Liver (tissue), 9 donors: ENCODE data around the gene JAM3. TPM values are rescaled to one million over a fixed set of nuclear protein-coding genes. Genes with fewer than 3 reads are reported as not detected.

Experiments used
- DNase-seq: peaks from one replicate; pipeline ENCODE4 v3.0.0-alpha.2; 2017; ENCODE audit warnings: low spot score
- H3K27ac ChIP-seq, 2 donors: one replicate each; pipeline ENCODE4 v1.7.0; 2013; ENCODE audit warnings: inconsistent platforms in 2 of 2, low read length in 2 of 2, control low read depth in 1 of 2, low read depth in 1 of 2, mild to moderate bottlenecking in 1 of 2
- H3K27me3 ChIP-seq, 4 donors: one replicate each; pipeline versions ENCODE4 v1.6.1 to v1.7.0; 2013; ENCODE audit warnings: low read length in 3 of 4, inconsistent platforms in 1 of 4, mild to moderate bottlenecking in 1 of 4, moderate library complexity in 1 of 4; ENCODE audit not compliant: control insufficient read depth in 4 of 4, insufficient read depth in 4 of 4
- H3K36me3 ChIP-seq, 4 donors: one replicate each; pipeline versions ENCODE4 v1.6.1 to v1.7.0; 2013; ENCODE audit warnings: low read length in 3 of 4, mild to moderate bottlenecking in 3 of 4, low read depth in 1 of 4, moderate library complexity in 1 of 4; ENCODE audit not compliant: control insufficient read depth in 4 of 4, insufficient read depth in 3 of 4
- H3K4me1 ChIP-seq, 4 donors: one replicate each; pipeline versions ENCODE4 v1.6.1 to v1.7.0; 2013; ENCODE audit warnings: low read length in 3 of 4, mild to moderate bottlenecking in 3 of 4, moderate library complexity in 1 of 4; ENCODE audit not compliant: control insufficient read depth in 4 of 4, insufficient read depth in 4 of 4
- H3K4me3 ChIP-seq, 3 donors: one replicate each; pipeline versions ENCODE4 v1.6.1 to v1.7.0; 2013; ENCODE audit warnings: low read length in 3 of 3, control low read depth in 1 of 3, low read depth in 1 of 3, mild to moderate bottlenecking in 1 of 3
- H3K9ac ChIP-seq, 2 donors: one replicate each; pipeline ENCODE4 v1.7.0; 2013; ENCODE audit warnings: low read length in 2 of 2, mild to moderate bottlenecking in 2 of 2, moderate library complexity in 2 of 2, control low read depth in 1 of 2, low read depth in 1 of 2
- H3K9me3 ChIP-seq, 4 donors: one replicate each; pipeline versions ENCODE4 v1.6.1 to v1.7.0; 2013; ENCODE audit warnings: low read length in 3 of 4; ENCODE audit not compliant: control insufficient read depth in 4 of 4
- ATF3 ChIP-seq: IDR thresholded peaks from 2 replicates; pipeline ENCODE4 v1.6.1; 2016; ENCODE audit warnings: antibody characterized with exemption
- CTCF ChIP-seq: fragments of 150-350 bp; IDR thresholded peaks from 2 replicates; pipeline ENCODE4 v1.5.1; 2017; ENCODE audit warnings: improper control_type of control experiment, low read depth, low read length; ENCODE audit not compliant: missing input control
- EGR1 ChIP-seq, 2 donors: IDR thresholded peaks; 2 replicates each; pipeline ENCODE4 v1.6.1; 2016 to 2018; ENCODE audit warnings: antibody characterized with exemption in 2 of 2, low read depth in 2 of 2
- FOXA1 ChIP-seq: IDR thresholded peaks from 2 replicates; pipeline ENCODE4 v1.6.1; 2016; ENCODE audit warnings: antibody characterized with exemption
- FOXA2 ChIP-seq: IDR thresholded peaks from 2 replicates; pipeline ENCODE4 v1.6.1; 2016; ENCODE audit warnings: antibody characterized with exemption
- GABPA ChIP-seq, 2 donors: IDR thresholded peaks in 1 of 2; conservative IDR thresholded peaks in 1 of 2; 2 replicates each; pipeline ENCODE4 v1.6.1; 2016; ENCODE audit warnings: antibody characterized with exemption in 2 of 2, mild to moderate bottlenecking in 1 of 2, moderate library complexity in 1 of 2
- HNF4A ChIP-seq, 2 donors: conservative IDR thresholded peaks; 2 replicates each; pipeline ENCODE4 v1.6.1; 2016; ENCODE audit warnings: antibody characterized with exemption in 2 of 2, mild to moderate bottlenecking in 2 of 2
- HNF4G ChIP-seq: IDR thresholded peaks from 2 replicates; pipeline ENCODE4 v1.6.1; 2016; ENCODE audit warnings: antibody characterized with exemption
- JUND ChIP-seq, 2 donors: IDR thresholded peaks; 2 replicates each; pipeline ENCODE4 v1.6.1; 2016; ENCODE audit warnings: antibody characterized with exemption in 2 of 2
- MAX ChIP-seq: IDR thresholded peaks from 2 replicates; pipeline ENCODE4 v1.6.1; 2016; ENCODE audit warnings: antibody characterized with exemption
- NR2F2 ChIP-seq: IDR thresholded peaks from 2 replicates; pipeline ENCODE4 v1.6.1; 2016; ENCODE audit warnings: antibody characterized with exemption
- RAD21 ChIP-seq, 2 donors: IDR thresholded peaks; 2 replicates each; pipeline ENCODE4 v1.6.1; 2016; ENCODE audit warnings: antibody characterized with exemption in 2 of 2, mild to moderate bottlenecking in 2 of 2
- REST ChIP-seq: IDR thresholded peaks from 2 replicates; pipeline ENCODE4 v1.6.1; 2016; ENCODE audit warnings: antibody characterized with exemption, mild to moderate bottlenecking
- RXRA ChIP-seq, 2 donors: IDR thresholded peaks; 2 replicates each; pipeline ENCODE4 v1.6.1; 2017 to 2018; ENCODE audit warnings: antibody characterized with exemption in 2 of 2, mild to moderate bottlenecking in 1 of 2
- SP1 ChIP-seq: IDR thresholded peaks from 2 replicates; pipeline ENCODE4 v1.6.1; 2018; ENCODE audit warnings: antibody characterized with exemption, mild to moderate bottlenecking
- YY1 ChIP-seq: IDR thresholded peaks from 2 replicates; pipeline ENCODE4 v1.6.1; 2016; ENCODE audit warnings: antibody characterized with exemption, mild to moderate bottlenecking
- ZBTB33 ChIP-seq: IDR thresholded peaks from 2 replicates; pipeline ENCODE4 v1.6.1; 2016; ENCODE audit warnings: antibody characterized with exemption
- WGBS: extraction: QIAGEN DNeasy Blood & Tissue Kit; methylation state at CpG from one replicate; pipeline ENCODE4 v1.1.7; 2013; 5-methylcytosine and 5-hydroxymethylcytosine counted together
- polyA plus RNA-seq, 2 donors: library from polyadenylated mRNA; stranded (reverse) in 1 of 2; unstranded in 1 of 2; fragments of 200-250 nt in 1 of 2; fragments of >200 nt in 1 of 2; fragmentation: Nextera tagmentation in 1 of 2; extraction: Ambion mirVana in 1 of 2; gene quantifications; one replicate each; pipeline versions ENCODE4 v1.2.1 to v1.2.3, GENCODE V29; 2013 to 2015
- total RNA-seq, 2 donors: library from RNA; depleted of rRNA; stranded (reverse); fragments of >200 nt; gene quantifications; one replicate each; pipeline ENCODE4 v1.2.3, GENCODE V29; 2014
- donor health status: healthy.
- donor health status: healthy.
- donor health status: healthy.
- donor health status: healthy.
- donor health status: healthy.

Gene JAM3
- total and polyA plus RNA-seq, 4 donors, result 1.6 to 4.3 (median 2.1) TPM

- no peak for TF ChIP-seq HNF4A (conservative IDR thresholded peaks at IDR 0.05)
- TF ChIP-seq NR2F2, result no peak
- no peak for TF ChIP-seq ATF3
- TF ChIP-seq RAD21 (IDR thresholded peaks at IDR 0.05), result no peak
- Histone ChIP-seq H3K9me3 (no peaks in the 10 kb centered on the region), H3K27ac (no peak overlapping the region), H3K4me1 (no peaks in the 10 kb centered on the region), H3K9ac (no peak overlapping the region), H3K36me3 (peaks cover 0 to 2% (median 0%) of the 10 kb centered on the region in 4 donors), H3K27me3 (no peaks in the 10 kb centered on the region), H3K4me3 (no peak overlapping the region)
- no peak for DNase-seq
- WGBS, result 95% methylated on average over 6 of the region's 6 CpGs
These were observed 73.7 kb downstream of the JAM3 start for GRCh38 chr11:134142536-134142935.

- Histone ChIP-seq H3K9ac (no peak overlapping the region), H3K4me1 (no peaks in the 10 kb centered on the region), H3K9me3 (no peaks in the 10 kb centered on the region), H3K36me3 (peaks cover 0 to 2% (median 0%) of the 10 kb centered on the region in 4 donors), H3K27ac (no peak overlapping the region), H3K4me3 (no peak overlapping the region), H3K27me3 (no peaks in the 10 kb centered on the region)
- no peak for DNase-seq
- no peak for TF ChIP-seq HNF4G
- TF ChIP-seq ZBTB33, result no peak
- TF ChIP-seq EGR1 (IDR thresholded peaks at IDR 0.05; ENCODE audit: low read depth in 2 of 2), result no peak
- TF ChIP-seq RXRA (IDR thresholded peaks at IDR 0.05), result no peak
- no peak for TF ChIP-seq CTCF
- TF ChIP-seq JUND (IDR thresholded peaks at IDR 0.05), result no peak
- TF ChIP-seq GABPA (IDR thresholded peaks at IDR 0.05 in 1 of 2, conservative IDR thresholded peaks at IDR 0.05 in 1 of 2), result no peak
- no peak for TF ChIP-seq MAX
- TF ChIP-seq NR2F2, result no peak
- no peak for TF ChIP-seq FOXA1
- no peak for TF ChIP-seq ATF3
- TF ChIP-seq SP1, result no peak
- TF ChIP-seq HNF4A (conservative IDR thresholded peaks at IDR 0.05), result no peak
- no peak for TF ChIP-seq FOXA2
- no peak for TF ChIP-seq REST
- no peak for TF ChIP-seq YY1
- no peak for TF ChIP-seq RAD21 (IDR thresholded peaks at IDR 0.05)
- 78% methylated on average over 3 of the region's 3 CpGs for WGBS
These were observed 74.9 kb downstream of the JAM3 start for GRCh38 chr11:134143801-134144200.
